Right renal pelvis (tissue), 4 donors: ENCODE data around the gene XPO1. TPM values are rescaled to one million over a fixed set of nuclear protein-coding genes. Genes with fewer than 3 reads are reported as not detected.
"Not testable (repeated sequence)": the region's sequence is repeated elsewhere in the genome, so short reads cannot be mapped to it uniquely, and the experiment has no call there.

Source experiments
- DNase-seq, 4 donors: peaks; one replicate each; pipeline ENCODE4 v3.0.0-alpha.2; 2013; ENCODE audit warnings: low read depth in 4 of 4, low spot score in 3 of 4, missing footprints in 1 of 4
- polyA plus RNA-seq, 4 donors: library from polyadenylated mRNA; unstranded; fragments of 120-200 nt; gene quantifications; one replicate each; pipeline ENCODE4 v1.2.1, GENCODE V29; 2013; ENCODE audit not compliant: insufficient read length in 4 of 4

XPO1 gene
- polyA plus RNA-seq, 4 donors = 213 to 267 (median 247) TPM

DNA sequence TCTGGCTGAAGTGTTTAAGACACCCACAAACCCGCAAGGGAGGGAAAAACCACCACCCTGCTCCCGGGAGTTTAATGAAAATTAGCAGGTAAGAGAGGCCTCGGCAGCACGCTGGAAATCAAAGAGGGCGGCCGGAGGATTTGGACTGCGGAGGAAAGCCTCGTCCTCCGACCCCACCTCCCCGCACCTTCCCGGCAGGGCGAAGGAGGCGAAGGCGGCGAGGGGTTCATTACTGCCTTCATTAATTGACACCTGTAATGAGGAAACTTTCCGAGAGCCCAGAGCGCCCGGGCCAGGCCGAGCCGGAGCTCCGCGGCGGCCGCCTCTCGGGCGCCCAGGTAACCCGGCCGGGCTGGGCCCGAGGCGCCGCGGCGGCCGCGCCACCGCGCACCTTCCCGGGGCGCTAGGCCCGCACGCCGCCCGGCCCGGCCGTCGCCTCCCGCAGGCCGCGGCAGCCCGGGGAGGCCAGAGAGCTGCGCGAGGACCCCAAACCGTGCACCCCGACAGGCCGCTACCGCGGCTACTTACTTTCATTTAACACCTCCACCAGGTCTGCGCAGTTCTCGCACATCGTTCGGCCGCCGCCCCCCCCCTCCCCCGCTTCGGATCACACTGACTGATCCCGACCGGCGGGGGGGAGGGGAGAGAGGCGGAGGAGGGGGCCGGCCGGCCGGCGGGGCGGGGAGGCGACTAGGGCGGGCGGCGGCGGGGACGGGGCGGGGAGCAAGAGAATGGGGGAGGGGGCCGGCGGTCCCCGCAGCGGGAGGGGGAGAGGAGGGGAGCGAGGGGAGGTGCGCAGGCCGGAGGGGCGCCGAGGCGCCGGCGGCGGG is 67.8 kb downstream of the XPO1 start:
- peak; percentile 16 to 51 (median 46) for DNase-seq

DNA sequence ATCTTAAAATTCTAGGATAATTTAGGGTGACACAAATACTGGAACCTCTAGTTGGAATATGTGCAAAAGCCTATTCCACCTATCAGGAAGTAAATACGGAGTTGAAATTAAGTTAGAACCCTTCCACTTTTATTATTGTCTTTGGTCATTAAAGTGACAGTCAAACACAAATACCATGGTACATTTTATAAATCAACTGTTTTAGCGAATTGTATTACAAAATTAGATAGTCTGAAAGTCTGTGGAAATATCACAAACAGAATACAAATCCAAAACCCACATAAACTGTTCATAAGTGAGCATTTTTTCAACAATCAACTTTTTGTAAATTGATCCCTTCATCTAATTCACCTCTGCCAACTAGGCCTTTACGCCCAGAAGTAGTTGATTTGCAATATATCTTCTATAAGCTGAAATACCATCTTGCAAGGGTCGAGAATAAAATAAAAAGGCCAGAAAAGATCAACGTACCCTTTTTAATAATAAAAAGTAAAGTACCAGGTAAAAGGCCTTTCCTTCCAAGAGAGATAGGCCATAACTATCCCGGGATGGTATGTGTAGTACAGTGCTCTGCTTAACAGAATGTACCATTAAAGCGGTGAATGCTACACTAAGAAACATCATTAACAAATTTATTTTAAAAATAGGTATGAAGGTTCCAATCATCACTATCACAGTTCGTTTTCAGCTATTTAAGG is 68.6 kb downstream of the XPO1 start:
- DNase-seq = peak; percentile 0 to 16 (median 8)

- DNase-seq = not testable (repeated sequence)
These were observed 69.9 kb downstream of the XPO1 start for GRCh38 chr2:61468231-61468630.

- no peak for DNase-seq
These were observed 73.1 kb downstream of the XPO1 start for GRCh38 chr2:61465045-61465444.

- no peak for DNase-seq
These were observed 74.2 kb downstream of the XPO1 start for GRCh38 chr2:61463769-61464475.

- no peak for DNase-seq
These were observed 76.8 kb downstream of the XPO1 start for GRCh38 chr2:61461404-61461803.

DNA sequence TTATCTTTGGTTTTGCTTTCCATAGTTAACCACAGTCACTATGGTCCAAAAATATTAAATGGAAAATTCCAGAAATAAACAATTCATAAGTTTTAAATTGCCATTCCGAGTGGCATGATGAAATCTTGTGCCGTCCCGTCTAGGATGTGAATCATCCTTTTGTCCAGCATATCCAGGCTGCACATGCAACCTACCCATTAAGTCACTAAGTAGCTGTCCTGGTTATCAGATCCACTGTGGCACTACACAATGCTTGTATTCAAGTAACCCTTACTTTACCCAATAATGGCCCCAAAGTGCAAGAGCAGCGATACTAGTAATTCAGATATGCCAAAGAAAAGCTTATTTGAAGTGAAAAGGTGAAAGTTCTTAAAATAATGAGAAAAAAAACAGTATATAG is 78.0 kb downstream of the XPO1 start:
- no peak for DNase-seq

DNA sequence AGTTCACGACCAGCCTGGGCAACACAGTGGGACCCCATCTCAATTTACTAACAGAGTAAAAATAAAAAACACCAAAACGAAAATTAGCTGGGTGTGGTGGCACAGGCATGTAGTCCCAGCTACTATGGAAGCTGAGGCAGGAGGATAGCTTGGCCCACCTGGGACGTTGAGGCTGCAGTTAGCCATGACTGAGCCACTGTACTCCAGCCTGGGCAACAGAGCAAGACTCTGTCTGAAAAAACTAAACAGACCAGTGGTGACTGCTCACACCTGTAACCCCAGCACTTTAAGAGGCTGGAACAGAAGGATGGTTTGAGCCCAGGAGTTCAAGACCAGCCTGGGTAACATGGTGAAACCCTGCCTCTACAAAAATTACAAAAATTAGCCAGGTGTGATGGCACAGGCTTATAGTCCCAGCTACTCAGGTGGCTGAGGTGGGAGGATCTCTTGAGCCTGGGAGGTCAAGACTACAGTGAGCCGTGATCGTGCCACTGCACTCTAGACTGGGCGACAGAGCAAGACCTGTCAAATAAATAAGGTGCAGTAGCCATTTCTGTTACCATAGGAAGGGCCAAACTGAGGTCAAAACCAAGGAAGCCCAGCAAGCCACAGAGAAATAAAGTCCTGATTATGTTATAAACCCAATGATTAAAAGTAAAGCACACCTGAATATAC is 81.3 kb downstream of the XPO1 start:
- no peak for DNase-seq

GRCh38 chr2:61456070-61456745 is 81.9 kb downstream of the XPO1 start:
- DNase-seq = no peak

DNA sequence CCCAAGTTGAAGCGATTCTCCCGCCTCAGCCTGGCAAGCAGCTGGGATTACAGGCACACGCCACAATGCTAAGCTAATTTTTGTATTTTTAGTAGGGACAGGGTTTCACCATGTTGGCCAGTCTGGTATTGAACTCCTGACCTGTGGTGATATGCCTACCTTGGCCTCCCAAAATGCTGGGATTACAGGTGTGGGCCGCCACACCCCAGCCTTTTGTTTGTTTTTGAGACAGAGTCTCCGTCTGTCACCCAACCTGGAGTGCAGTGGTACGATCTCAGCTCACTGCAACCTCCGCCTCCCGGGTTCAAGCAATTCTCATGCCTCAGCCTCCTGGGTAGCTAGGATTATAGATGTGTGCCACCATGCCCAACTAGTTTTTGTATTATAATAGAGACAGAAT is 83.2 kb downstream of the XPO1 start:
- not testable (repeated sequence) for DNase-seq

- no peak for DNase-seq
These were observed 83.8 kb downstream of the XPO1 start for GRCh38 chr2:61454383-61454782.

DNA sequence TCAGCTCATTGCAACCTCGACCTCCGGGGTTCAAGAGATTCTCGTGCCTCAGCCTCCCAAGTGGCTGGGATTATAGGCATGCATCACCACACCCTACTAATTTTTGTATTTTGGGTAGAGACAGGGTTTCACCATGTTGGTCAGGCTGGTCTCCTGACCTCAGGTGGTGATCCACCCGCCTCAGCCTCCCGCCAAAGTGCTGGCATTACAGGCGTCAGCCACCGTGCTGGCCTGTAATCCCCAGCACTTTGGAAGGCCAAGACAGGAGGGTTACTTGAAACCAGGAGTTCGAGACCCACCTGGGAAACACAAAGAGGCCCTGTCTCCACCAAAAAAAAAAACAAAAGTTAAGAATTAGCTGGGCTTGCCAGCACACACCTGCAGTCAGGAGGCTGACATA is 85.8 kb downstream of the XPO1 start:
- DNase-seq = no peak

GRCh38 chr2:61451178-61451577 is 87.0 kb downstream of the XPO1 start:
- DNase-seq = no peak

DNA sequence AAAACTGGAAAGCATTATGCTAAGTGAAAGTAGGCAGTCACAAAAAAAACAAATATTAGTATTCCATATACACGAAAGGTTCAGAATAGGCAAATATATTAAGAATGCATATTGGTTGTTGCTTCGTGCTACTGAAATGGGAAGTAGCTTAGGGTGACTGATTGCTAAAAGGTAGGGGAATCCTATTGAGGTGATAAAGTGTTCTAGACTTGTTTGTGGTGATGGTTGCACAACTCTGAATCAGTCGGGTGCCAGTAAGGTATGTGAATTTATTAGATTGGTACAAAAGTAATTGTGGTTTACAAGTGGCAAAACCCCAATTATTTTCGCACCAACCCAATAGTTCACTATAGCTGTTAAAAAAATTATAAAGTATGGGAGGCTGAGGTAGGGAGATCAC is 88.0 kb downstream of the XPO1 start:
- DNase-seq = no peak

DNA sequence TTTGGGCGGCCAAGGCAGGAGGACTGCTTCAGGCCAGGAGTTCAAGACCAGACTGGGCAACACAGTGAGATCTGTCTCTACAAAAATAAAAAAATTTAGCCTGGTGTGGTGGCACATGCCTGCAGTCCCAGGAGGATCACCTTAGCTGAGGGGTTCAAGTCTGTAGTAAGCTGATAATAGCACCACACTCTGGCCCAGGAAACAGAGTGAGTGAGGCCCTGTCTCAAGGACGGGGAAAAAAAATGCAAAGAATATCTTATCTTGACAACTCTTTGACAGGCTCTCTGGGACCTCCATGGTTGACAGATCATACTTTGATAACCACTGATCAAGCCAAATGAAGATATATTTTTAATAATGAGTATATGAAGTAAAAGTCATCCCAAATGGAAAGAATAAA is 89.9 kb downstream of the XPO1 start:
- no peak for DNase-seq

GRCh38 chr2:61446971-61447370 is 91.2 kb downstream of the XPO1 start:
- DNase-seq = not testable (repeated sequence)

DNA sequence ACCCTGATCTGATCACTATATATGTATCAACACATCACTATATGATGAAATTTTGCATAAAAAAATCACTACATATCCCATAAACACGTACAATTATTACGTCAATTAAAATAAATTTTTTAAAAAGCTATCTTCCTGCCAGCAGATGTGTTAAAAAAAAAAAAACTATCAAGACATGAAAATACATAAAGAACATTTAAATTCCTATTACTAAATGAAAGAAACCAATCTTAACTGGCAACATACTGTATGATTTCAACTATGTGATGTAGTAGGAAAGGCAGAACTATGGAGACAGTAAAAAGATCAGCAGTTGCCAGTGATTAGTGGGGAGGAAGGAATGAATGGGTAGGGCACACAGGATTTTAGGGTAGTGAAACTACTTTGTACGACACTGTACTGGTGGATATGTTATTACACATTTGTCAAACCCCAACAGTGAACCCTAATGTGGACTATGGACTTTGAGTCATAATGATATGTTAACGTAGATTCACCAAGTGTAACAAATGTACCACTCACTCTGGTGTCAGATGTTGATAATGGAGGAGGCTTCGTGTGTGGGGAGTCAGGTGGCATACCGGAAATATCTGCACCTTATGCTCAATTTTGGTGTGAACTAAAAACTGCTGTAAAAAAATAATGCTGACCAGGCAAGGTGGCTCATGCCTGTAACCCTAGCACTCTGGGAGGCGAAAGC is 94.7 kb downstream of the XPO1 start:
- DNase-seq = no peak

DNA sequence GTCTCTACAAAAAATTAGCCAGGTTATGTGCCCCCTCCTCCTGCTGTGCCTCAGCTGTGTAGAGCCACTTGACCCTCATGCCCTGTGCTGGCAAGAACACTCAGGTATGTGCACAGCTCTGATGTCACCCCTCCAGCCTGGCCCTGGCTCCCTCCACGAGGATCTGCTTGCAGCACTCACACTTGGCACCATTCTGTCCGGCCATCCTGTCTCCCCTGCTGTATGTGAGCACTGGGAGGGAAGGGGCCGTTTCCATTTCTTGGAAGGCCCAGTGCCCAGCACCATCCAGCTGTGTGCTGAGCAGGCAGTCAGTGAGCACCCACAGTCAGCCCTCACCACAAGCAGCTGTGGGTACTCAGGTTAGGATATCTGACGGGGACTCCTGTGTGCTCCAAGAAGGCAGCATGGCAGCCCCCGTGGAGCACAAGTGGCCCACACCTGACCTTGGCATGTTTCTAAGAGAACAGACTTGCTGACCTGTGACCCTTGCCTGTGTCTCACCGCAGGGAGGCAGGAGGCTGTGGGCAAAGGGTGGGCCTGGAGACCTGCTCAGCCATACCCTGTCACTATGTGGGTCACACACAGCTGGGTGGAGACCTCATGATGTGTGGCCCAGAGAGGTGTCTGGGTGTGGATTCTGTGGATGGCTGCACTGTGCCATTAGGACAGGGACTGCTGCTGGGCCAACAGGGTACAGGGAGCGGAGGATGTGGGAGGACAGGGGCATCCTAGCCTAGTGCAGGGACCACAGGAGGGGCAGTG is 98.7 kb downstream of the XPO1 start:
- no peak for DNase-seq

DNA sequence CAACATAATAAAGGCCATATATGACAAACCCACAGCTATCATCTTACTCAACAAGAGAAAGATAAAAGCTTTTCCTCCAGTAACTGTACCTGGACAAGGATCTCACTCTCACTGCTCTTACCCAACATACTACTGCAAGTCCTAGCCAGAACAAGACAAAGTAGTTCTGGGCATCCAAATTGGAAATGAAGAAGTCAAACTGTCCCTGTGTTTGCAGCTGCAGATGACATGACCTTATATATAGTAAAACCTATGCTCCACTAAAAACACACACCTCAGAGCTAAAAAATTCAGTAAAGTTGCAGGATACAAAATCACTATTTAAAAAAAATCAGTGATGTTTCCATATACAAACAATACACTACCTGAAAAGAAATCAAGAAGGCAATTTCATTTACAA is 99.5 kb downstream of the XPO1 start:
- DNase-seq = no peak
